HG03571 (cell line): ENCODE data around the gene AMER1.

ENCODE experiments used
- ATAC-seq: cut with Tn5 transposase; IDR thresholded peaks from one replicate; pipeline ENCODE4 v1.9.1; 2021; ENCODE audit not compliant: unreplicated experiment

Gene AMER1

GRCh38 chrX:64186974-64187761, 18.3 kb downstream of the AMER1 start:
- no peak for ATAC-seq

- no peak for ATAC-seq
Observed at GRCh38 chrX:64184396-64184795, 21.1 kb downstream of the AMER1 start.

GRCh38 chrX:64182208-64182607, 23.3 kb downstream of the AMER1 start:
- ATAC-seq: no peak

- ATAC-seq: no peak
Observed at GRCh38 chrX:64176876-64177275, 28.6 kb downstream of the AMER1 start.

DNA sequence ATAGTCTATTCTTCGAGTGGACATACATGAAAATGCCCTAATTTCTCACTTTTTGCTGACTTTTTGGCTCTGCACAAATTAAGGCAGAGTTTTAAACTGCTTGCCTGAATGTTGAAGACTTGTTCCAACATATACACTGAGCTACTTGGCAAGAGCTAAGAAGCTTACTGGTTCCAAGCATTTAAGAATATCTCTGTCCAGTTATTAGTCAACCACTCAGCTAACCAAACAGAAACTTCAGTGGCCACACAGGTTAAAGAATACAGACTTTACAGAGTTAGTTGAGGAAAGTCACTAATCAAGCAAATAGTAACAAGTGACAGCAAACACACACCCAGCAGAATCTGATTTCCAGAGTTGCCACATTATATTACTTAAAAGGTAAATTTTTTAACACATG, 35.5 kb downstream of the AMER1 start:
- ATAC-seq: no peak

GRCh38 chrX:64152857-64153256, 52.7 kb downstream of the AMER1 start:
- no peak for ATAC-seq

DNA sequence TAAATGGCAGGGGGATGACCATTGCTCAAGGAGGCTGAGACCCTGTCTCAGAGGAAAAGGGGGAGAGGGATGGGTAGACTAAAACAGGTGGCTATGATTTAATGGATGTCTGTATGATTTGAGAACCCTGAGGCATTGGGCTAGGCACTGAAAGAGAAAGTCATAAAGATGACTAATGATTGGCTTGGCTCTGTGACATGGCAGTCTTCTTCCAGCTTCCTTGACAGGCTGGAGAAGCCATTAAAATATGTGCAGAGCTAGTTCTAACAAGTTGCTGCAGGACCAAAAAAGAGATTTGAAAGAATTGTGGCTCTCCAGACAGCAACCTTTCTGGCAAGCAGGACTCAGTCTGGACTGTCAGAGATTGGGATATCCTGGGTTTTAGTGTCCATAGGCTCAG, 53.6 kb downstream of the AMER1 start:
- ATAC-seq: no peak

DNA sequence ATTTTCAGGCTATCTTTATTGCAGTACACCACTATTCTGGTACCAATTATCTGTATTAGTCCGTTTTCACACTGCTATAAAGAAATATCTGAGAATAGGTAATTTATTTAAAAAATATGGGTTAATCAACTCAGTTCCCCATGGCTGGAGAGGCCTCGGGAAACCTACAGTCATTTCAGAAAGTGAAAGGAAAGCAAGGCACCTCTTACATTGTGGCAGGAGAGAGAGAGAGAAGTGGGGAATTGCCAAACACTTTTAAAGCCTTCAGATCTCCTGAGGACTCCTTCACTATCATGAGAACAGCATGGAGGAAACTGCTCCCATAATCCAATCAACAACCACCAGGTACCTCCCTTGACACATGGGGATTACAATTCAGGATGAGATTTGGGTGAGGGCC, 54.7 kb downstream of the AMER1 start:
- ATAC-seq: no peak
